ENCODE data around the gene ARMC8.

ARMC8 gene

DNA sequence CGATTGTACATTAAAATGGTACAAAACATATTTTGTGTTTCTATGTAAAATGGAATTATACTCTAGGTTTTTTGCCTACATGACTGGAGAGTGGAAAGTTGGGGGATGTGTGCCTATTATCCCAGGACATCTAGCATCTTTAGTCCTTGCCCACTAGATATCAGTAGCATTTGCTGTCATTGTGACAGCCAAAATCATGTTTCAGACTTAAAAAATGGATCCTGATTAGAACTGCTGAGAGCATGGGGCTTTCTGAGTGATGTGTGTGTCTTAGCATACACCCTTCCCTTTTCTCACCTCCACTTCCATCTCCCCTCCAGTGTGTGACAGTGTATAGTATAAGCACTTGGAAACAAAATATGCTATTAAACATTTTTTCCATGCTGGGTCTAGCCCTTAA, 13.3 kb downstream of the ARMC8 start:
- DNase-seq: no peak

DNA sequence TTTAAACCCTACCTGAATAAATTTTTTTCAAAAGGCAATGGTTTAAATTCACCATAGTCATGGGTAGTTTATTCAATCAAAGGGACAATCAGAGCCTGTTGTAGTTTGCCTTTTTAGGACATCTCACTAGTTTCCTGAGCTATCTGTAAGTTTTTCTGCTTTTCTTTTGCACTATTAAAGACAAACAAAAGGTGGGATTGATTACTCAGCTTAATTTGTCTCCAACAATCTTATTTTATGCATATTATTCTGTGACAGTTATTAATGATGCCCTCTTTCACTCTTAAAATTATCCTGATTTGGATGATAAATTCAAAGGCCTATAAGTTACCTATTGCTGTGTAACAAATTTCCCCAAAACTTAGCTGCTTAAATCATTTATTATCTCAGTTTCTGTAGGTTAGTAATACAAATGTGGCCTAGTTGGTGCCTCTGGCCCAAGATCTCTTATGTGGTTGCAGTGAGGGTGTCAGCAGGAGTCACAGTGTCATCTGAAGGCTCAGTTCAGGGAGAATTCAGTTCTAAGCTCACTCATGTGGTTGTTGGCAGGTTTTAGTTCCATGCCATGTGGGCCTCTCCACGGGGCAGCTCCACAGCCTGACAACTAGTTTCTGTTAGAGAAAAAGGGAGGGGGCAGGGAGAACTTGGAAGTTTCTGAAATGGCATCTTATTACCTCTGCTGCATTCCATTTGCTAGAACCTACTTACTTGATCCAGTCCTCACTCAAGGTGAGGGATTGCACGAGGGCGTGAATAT, 16.0 kb downstream of the ARMC8 start:
- no peak for DNase-seq

DNA sequence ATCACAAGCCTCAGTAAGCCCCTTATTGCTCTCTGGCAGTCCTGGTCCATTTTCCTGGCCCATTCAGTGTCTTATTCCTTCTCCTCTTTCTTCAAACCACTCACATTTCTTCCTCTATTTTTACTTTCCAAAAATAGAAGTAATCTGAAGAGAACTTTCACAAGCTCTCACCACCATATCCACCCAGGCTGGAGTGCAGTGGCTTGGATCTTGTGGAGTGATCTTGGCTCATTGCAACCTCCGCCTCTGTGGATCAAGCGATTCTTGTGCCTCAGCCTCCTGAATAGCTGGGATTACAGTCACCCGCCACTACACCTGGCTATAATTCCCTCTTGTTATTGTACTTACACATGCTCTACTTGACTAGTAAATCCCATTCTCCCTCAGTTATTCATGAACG, 16.8 kb downstream of the ARMC8 start:
- no peak for DNase-seq

DNA sequence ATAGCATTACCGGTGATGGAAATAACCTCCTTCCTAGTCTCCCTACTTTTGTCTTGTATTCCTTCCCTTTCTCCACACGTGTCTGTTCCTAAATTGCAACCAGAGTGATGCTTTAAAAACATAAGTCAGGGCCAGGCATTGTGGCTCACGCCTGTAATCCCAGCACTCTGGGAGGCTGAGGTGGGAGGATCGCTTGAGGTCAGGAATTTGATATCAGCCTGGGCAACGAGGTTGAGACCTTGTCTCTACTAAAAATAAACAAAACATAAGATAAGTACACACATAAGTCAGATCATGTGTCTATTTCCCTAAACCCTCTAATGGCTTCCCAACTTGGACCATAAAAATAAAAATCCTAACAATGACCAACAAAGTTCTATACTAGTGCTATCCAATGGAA, 18.4 kb downstream of the ARMC8 start:
- no peak for DNase-seq

DNA sequence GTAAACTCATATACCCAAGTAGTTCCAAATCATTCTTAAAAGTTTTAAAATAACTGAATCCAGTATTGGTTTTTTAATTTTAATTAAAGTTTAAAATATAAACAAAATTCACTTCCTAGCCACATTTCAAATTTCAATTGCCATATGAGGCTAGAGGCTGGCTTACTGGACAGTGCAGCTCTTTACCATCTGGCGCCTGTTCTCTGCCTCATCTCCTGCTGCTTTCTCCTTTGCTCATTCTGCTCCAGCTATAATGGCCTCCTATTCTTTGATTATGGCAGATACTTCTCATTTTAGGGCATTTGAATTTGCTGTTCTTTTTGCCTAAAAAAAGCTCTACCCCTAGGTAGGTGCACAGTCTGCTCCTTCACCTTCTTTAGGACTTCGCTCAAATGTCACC, 19.1 kb downstream of the ARMC8 start:
- no peak for DNase-seq

DNA sequence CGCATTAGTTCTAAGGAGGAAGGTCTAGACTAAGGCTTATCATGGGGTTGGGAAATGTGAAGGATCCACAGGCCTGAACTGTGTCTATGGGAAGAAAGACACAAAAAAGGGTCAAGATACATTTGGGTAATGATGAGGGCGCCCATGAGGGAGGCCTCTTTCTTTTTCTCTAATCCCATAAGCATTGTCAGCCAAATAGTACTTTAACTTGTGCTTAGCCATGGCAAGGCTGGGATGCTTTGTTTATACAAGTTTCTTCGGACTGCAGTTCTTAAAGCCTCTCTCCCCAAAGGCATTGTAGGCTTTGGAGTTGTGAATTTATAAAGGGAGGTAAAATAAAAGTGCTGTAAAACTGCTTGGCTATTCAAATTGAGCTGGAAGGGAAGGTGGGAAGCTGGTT, 23.4 kb downstream of the ARMC8 start:
- no peak for DNase-seq

DNA sequence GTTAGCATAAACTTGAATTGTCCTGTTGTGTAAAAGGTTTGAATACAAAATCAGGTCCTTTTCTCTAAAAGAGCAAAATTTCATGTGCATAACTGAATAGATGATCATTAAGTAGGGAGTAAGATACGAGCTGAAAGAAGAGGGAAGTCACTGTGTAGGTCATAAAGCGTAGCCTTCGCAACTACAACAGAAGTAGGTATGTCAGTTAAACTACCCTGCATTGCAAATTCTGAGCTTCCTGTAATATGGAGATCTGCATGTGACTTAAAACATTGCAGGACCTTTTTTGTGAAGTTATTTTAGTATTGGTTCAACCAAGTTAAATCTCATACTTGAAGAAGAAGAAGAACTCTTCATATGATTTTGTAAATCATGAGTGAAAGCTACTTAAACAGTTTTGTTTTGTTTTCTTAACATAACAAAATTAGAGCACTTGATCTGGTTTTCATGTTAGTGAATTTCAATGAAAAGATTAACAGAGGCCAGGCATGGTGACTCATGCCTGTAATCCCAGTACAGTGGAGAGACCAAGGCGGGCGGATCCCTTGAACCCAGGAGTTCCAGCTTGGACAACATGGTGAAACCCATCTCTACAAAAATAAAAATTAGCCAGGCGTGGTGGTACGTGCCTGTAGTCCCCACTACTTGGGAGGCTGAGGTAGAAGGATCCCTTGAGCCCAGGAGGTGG, 26.4 kb downstream of the ARMC8 start:
- DNase-seq: no peak

DNA sequence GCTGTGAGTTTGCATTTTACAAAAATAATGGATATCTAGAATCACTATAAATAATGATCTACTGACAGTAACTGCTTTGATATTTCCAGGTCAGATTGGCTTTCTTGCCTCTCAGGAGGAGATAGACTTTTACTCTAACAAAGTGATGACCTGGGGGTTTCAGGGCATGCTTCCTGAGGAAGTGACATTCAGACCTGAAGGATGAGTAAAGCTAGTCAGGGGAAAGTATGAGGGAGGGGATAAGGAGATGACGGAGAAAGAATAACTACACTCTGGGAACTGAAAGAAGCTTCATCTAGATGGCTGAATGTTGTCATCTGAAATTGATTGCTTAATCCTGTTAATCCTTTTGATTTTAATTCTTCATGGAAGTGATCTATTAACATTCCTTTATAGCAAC, 32.2 kb downstream of the ARMC8 start:
- no peak for DNase-seq

DNA sequence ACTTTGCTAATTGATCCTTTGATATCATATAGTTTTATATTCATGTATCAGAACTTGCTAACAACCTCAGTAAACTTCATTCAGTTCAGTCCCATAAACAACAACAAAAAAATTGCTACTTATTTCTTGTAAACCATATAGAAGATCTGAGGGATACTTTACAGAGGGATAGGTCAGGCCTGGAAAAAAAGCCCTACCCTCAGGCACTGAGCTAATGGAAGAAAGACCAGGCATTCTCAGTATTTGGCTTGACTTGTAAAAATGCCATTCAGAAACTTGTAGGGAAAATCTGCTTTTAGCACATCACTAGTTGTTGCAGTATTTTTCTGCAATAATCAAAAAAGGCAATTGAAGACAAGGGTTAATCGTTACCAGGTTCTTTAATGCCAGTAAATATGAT, 33.1 kb downstream of the ARMC8 start:
- no peak for DNase-seq

DNA sequence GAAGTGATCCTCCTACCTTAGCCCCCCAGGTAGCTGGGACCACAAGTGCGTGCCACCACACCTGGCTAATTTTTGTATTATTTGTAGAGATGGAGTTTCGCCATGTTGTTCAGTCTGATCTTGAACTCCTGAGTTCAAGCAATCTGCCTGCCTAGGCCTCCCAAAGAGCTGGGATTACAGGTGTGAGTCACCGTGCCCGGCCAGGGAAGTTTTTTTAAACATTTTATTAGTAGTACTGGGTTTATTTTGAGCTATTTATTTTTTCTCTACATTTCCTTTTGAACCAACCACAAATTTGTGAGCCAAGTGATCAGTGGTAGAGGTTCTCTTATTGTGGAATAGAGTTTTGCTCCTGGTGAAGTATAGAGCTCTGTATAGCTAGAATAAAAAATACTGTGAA, 33.7 kb downstream of the ARMC8 start:
- DNase-seq: no peak

DNA sequence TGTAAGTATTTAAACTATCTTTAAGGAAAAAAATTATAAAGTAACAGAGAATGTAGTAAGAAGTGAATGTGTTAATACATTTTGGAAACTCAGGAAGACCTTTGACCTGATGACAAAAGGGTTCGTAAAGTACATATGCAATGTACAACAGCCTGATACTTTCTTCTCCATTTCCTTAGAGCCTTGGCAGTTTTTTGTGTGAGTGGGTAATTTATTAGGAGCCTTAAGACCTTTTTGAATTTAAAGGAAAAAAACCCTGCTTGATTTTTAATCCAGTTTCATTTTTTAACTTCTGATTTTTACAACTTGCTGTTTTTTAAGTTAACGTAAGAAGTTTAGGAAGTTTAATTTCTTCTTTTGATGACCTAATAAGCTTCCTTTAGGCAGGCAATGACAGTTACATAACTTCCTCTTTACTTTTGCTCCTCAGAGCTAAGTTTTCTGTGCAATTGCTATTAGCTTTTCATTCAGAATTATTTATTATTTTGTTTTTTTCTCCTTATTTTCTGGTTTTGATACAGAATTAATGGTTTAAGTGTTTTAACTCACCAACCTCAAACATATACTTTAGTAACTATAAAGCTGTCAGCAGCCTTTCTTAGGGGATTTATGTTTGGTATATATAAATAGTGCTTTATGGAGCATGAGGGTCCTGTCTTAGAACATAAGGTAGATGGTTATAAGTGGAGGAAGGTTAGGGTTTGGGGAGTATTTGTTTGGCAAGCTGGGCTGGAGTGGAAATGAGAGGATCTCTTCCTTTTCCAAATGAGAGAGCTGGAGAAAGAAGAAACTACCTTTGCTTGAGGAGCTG, 35.2 kb downstream of the ARMC8 start:
- DNase-seq: no peak

DNA sequence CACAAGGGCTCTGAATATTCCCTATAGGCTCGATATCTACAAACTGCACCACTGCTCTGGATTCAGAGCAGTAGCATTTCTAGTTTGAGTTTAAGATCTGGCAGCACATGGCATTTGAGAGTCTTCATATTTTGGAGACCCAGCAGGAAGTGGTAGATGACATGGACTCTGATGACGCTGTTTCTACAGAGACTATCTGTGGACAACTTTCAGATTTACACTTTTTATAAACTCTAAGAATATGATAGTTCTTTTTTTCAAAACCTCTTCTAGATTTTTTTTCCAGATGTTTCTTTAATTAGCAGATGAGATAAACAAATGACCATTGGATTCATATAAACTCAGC, 35.8 kb downstream of the ARMC8 start:
- no peak for DNase-seq

DNA sequence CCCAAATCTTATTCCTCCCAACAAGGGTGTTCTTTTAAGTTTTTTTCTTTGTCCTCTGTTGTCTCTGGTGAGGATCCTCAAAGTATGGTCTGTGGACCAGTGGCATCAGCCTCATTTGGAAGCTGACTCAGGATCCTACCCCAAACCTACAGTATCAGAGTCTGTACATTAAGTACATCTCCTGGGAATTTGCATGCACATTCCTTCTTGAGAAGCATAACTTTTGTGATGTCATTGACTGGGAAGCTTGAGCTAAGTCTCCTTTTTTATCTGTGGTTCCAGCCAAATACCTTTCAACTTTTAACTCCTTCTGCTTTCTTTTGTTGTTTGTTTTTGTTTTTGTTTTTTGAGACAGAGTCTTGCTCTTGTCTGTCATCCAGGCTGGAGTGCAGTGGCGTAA, 40.5 kb downstream of the ARMC8 start:
- peak; percentile 91 for DNase-seq

DNA sequence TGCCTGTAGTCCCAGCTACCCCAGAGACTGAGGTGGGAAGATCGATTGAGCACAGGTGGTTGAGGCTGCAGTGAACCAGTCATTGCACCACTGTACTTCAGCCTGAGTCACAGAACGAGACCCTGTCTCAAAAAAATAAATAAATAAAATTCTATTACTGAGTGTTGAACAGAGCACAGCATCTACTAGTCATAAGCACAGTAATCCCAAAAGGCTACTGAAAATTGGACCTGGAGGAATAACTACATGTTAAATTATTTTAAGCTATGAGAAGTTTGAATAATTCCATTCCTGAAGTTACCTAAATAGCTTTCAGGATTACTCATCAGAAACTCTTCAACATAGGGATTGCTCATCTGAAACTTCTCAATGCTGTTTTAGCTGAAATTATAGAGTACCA, 43.4 kb downstream of the ARMC8 start:
- DNase-seq: peak; percentile 76

DNA sequence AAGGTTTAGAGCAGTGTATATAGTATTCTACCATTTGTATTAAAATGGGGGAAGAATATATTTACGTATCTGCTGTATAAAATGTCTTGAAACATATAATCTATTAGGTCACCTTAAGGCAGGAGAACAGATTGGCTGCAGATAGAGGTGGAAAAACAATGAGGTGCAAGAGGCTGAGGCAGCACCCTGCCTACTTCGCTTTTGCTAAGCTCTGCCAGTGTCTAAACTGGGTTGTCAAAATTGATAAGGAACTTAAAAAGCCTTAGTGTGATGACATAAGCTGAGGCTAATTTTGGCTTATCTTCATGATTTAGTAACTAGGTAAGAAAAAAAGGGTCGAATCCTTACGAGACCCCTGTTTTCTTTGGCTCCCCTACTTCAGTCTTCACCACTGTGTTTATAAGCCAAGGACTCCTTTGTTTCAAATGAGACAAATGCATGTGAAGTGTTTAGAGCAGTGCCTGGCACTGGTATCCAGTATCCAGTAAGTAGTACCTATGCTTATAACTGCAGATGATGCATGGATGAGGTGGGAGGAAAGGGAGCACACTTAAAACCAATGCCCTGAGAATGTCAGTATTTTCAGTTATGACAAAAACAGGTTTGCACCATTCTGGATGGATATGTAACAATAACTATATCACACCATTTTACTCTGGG, 45.7 kb downstream of the ARMC8 start:
- DNase-seq: no peak

DNA sequence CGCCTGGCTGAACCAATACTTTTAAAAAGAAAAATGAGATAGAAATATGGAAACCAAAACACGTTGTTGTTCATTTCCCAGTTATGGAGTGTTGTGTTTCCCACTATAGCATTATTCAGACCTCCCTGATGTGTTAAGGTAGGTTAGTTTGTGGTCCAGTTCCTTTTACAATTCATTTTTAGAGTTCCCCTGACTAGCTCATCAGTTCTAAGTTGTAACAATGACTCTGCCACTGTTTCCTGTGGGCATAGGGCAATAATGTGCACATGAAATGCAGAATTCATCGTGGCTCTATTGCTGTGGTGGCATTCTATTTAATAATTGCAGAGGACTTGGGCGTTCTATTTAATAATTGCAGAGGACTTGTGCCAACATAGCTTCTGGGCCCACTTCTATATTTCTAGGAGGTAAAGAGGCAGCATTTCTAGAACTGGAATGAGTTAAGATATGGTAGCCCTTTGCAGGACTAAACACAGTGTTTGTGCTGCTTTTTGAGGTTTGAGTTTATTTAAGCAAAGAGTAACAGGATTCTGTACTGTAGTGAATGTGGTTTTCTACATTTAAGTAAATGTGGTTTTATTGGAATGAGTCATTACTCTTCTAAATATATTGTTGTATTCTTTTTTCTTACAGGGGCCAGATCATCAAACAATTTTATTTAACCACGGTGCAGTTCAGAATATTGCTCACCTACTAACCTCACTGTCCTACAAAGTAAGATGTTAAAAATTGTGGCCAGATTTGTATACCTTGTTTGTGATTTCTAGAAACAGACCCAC, 47.5 kb downstream of the ARMC8 start:
- DNase-seq: peak; percentile 45

DNA sequence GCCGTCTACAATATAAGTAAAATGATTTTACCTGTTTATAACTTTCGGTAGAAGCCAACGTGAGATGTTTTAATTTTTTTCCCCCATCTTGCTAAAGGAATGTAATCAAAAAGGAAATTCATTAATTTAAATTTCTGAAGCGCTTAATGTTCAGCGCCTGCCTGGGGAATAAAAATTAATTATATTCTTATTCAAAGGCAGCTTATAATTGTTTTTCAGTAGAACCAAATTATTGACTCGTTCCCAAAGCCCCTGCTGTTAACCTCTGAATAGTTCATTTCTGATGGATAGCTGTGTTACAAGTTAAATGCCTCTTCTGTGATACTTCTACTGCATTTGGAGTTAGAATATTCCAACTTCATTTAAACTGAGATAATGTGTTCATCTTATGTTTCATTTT, 51.6 kb downstream of the ARMC8 start:
- DNase-seq: no peak

DNA sequence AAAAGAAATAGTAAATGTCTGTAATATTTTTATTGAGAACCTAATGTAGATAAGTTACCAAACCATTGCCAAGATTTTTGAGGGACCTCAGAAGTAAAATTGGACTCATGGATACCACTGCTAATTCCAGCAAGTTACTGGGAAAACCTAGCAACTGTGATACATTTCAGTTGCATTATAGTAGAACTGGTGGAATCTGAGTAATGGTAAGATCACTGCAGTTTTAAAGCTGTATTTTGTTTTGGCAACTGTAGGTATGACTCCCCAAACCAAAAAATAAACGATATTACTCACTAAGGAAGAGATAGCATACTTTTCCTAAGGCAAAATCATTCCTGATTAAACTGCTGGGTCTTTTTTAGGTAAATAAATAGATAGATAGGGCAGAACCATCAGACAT, 54.0 kb downstream of the ARMC8 start:
- DNase-seq: peak; percentile 11

DNA sequence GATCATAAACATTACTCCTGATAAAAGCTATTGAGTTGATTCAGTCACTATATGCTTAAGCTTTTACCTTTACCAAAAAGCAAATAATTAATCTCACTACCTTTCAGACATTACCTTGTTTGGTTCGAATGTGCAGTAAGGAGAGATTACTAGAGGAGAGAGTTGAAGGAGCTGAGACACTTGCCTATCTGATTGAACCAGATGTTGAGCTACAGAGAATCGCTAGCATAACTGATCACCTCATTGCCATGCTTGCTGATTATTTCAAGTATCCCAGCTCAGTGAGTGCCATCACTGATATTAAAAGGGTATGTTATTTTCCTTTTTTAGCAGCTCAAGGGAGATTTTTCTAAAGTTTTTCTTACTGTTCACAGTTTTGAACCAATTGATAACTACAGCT, 54.6 kb downstream of the ARMC8 start:
- DNase-seq: no peak

DNA sequence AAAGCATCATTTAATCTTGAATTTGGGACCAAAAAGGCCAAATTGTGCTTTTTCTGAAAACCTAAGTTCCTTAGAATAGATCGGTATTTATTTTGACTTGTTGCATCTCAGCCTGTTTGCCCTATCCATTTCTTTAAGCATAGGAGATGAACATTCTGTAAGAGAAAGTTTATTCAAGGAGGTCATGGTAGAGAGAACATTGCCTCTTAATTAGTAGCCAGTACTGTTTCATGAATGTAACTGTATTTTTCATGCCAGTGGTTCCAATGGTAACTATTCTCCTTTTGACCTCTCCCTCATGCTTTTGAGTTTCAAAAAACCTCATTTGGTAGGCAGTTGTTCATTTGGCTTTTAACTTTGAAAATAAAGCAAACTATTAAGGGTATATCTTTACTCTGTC, 55.4 kb downstream of the ARMC8 start:
- no peak for DNase-seq

DNA sequence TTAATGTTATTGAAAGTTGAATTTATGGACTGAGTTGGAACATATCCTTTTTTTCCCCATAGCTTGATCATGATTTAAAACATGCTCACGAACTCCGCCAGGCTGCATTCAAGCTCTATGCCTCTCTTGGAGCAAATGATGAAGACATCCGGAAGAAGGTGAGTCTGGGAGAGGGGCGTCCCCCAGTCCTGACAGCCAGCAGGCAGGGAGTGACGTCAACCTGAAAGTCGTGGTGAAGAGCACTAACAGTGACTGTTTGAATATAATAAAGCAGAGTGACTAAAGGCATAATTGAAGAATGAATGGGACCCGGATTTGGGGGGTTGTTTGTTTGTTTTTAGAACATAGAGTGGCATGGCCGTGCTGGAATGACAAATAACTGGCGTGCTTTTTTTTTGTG, 57.9 kb downstream of the ARMC8 start:
- DNase-seq: no peak

DNA sequence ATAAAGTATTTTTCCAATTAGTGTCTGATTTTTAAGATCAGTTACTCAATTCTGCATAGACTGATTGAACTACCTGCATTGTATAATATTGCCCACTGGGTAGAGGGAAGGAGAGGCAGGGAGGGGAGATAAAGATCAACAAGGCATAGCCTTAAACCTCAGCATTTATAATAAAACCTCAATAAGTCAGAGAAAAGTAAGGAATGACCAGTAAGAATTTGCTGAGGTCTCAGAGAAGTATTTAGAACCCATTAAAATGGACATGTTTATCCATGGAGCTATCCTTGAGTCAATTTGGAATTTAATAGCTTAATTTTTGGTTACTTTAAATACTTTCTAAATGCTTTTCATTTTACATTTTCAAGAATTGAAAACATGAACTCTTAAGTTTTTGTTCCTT, 62.5 kb downstream of the ARMC8 start:
- DNase-seq: no peak

DNA sequence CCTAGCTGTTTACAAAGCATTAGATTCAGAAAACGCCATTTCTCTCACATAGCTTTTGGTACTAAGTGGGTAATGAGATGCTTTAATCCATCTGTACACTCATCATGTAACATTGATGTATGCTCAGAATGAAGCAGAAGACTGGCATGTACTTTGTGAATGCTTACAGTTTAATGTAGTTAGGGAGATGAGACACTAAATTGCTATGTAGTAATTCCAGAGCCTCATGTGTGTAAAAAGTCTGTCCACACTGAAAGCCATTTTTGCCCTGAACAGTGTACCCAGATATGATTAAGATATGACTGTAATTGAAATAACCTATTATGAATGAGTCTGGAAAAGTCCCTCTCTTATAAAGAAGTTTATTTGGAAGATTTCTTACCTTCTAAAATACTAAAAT, 66.5 kb downstream of the ARMC8 start:
- DNase-seq: peak; percentile 7

Measured in fibroblast of skin of right biceps (primary cell).